NCI-H146 treated with DMSO at 0.1 percent for 48 hours (cell line): ENCODE results near the gene ABCC9.

Experiments
- DNase-seq: peaks from one replicate; lab custom pipeline; 2025; ENCODE audit not compliant: unreplicated experiment; lab: John Stamatoyannopoulos, UW

ABCC9 gene

GRCh38 chr12:21940549-21941505 lies at the start of gene ABCC9:
TSS of gene ABCC9 (minus strand) at chr12:21941426. CDS start at chr12:21936674, 4,752 bp downstream.
- no peak for DNase-seq

- DNase-seq = no peak
Observed at GRCh38 chr12:21989819-21990412, 48.7 kb upstream of the ABCC9 start.

- DNase-seq = no peak
Observed at GRCh38 chr12:21988619-21989018, 47.4 kb upstream of the ABCC9 start.

- no peak for DNase-seq
Observed at GRCh38 chr12:21987755-21988154, 46.5 kb upstream of the ABCC9 start.

GRCh38 chr12:21985155-21985554 lies 43.9 kb upstream of the ABCC9 start:
- no peak for DNase-seq

- DNase-seq = no peak
Observed at GRCh38 chr12:21984375-21984774, 43.1 kb upstream of the ABCC9 start.

- DNase-seq = no peak
Observed at GRCh38 chr12:21983095-21983494, 41.9 kb upstream of the ABCC9 start.

- no peak for DNase-seq
Observed at GRCh38 chr12:21980544-21980943, 39.3 kb upstream of the ABCC9 start.

GRCh38 chr12:21975293-21975692 lies 34.1 kb upstream of the ABCC9 start:
- DNase-seq = no peak

GRCh38 chr12:21973221-21973620 lies 32.0 kb upstream of the ABCC9 start:
- DNase-seq = no peak

- no peak for DNase-seq
Observed at GRCh38 chr12:21972055-21972454, 30.8 kb upstream of the ABCC9 start.

- DNase-seq = no peak
Observed at GRCh38 chr12:21971344-21971743, 30.1 kb upstream of the ABCC9 start.

GRCh38 chr12:21962821-21963220 lies 21.6 kb upstream of the ABCC9 start:
- no peak for DNase-seq

GRCh38 chr12:21962236-21962635 lies 21.0 kb upstream of the ABCC9 start:
- DNase-seq = no peak

- DNase-seq = no peak
Observed at GRCh38 chr12:21950649-21951048, 9.4 kb upstream of the ABCC9 start.

- no peak for DNase-seq
Observed at GRCh38 chr12:21949036-21949435, 7.8 kb upstream of the ABCC9 start.

- no peak for DNase-seq
Observed at GRCh38 chr12:21946983-21947382, 5.8 kb upstream of the ABCC9 start.

GRCh38 chr12:21945002-21945401 lies 3.8 kb upstream of the ABCC9 start:
- DNase-seq = no peak

- no peak for DNase-seq
Observed at GRCh38 chr12:21942377-21942703, 1.1 kb upstream of the ABCC9 start.

- DNase-seq = no peak
Observed at GRCh38 chr12:21941506-21942376, 515 bp upstream of the ABCC9 start.

- no peak for DNase-seq
Observed at GRCh38 chr12:21939435-21939834, 1.8 kb downstream of the ABCC9 start.

- no peak for DNase-seq
Observed at GRCh38 chr12:21938879-21939278, 2.3 kb downstream of the ABCC9 start.
